Loucy (cell line): ENCODE data around the gene CSRP2.

Experiments
- CTCF ChIP-seq: fragments of 200-600 bp; sonication (generic); conservative IDR thresholded peaks from 2 replicates; pipeline ENCODE4 v1.5.1; 2014; ENCODE audit warnings: mild to moderate bottlenecking, antibody characterized with exemption, low read length
- EZH2phosphoT487 ChIP-seq: fragments of 200-600 bp; IDR thresholded peaks from 2 replicates; pipeline ENCODE4 v1.6.1; 2018; ENCODE audit warnings: antibody characterized with exemption, mild to moderate bottlenecking, moderate library complexity, borderline replicate concordance

- TF ChIP-seq CTCF (no peak), EZH2phosphoT487 (no peak)
These were observed 13.9 kb downstream of the CSRP2 start for GRCh38 chr12:76864791-76865400.
